B cell (primary cell): ENCODE data around the gene ZBTB4.

ENCODE experiments used
- EZH2 ChIP-seq: IDR thresholded peaks from 2 replicates; pipeline ENCODE4 v1.6.1; 2012; ENCODE audit warnings: borderline replicate concordance, low read depth, mild to moderate bottlenecking, moderate library complexity, low read length; ENCODE audit not compliant: insufficient read depth, poor library complexity, severe bottlenecking
- TF ChIP-seq, protein P1 (sequence below): fragments of 200-600 bp; IDR thresholded peaks from one replicate; pipeline ENCODE4 v1.8.0; 2022; ENCODE audit warnings: antibody characterized with exemption, mild to moderate bottlenecking

DNA sequence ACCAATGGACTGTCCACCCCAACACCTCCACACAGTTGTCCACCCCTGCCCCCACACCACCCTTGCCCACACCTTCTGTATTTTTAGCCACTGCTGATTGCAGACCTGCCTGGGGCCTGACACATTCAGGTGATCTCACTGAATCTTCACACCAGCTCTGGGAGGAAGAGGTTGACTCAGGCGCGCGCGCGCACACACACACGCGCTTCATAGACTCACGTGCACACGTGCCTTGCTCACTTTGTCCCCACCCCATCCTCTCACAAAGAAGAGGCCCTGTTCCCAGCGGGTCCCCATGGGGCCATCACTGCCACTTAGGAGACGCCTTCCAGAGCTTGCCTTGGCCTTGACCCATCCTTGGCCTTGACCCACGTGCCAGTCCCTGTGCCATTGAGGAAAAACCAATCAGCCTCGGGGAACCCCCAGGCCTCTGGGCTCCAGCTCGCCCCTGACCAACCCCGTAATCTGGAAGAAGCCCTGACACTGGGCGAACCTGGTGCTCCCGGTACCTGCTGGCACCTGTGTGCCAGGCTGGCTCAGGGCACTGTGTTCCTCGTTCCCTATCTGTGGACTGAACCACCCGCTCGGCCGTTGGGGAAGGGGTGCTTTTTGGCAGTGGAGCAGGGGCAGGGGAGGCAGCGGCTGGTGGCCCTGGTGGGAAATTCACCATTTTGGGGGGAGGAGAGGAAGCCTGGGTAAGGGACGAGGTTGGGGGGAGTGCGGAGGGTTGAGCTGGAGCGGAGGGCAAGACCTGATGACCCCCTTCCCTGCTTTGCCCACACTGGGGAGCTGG lies 68.6 kb downstream of the ZBTB4 start:
- TF ChIP-seq, protein P1, sequence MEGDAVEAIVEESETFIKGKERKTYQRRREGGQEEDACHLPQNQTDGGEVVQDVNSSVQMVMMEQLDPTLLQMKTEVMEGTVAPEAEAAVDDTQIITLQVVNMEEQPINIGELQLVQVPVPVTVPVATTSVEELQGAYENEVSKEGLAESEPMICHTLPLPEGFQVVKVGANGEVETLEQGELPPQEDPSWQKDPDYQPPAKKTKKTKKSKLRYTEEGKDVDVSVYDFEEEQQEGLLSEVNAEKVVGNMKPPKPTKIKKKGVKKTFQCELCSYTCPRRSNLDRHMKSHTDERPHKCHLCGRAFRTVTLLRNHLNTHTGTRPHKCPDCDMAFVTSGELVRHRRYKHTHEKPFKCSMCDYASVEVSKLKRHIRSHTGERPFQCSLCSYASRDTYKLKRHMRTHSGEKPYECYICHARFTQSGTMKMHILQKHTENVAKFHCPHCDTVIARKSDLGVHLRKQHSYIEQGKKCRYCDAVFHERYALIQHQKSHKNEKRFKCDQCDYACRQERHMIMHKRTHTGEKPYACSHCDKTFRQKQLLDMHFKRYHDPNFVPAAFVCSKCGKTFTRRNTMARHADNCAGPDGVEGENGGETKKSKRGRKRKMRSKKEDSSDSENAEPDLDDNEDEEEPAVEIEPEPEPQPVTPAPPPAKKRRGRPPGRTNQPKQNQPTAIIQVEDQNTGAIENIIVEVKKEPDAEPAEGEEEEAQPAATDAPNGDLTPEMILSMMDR: no peak
- no peak for TF ChIP-seq EZH2
